VCaP (cell line): Measurements from ENCODE around the gene PRIMPOL.
"Not testable (repeated sequence)": the region's sequence is repeated elsewhere in the genome, so short reads cannot be mapped to it uniquely, and the experiment has no call there.

ENCODE experiments used
- H3K27ac ChIP-seq: fragments of 450-650 bp; 2 replicates; pipeline ENCODE4 v1.5.1; 2017
- CTCF ChIP-seq: fragments of 450-650 bp; conservative IDR thresholded peaks from 2 replicates; pipeline ENCODE4 v1.5.1; 2017; ENCODE audit warnings: mild to moderate bottlenecking, moderate library complexity

The PRIMPOL gene

GRCh38 chr4:184649026-184649970 lies at the start of gene PRIMPOL, which contains the start of gene CASP3:
Gene PRIMPOL (plus strand): TSS chr4:184649738. CDS start chr4:184657141, 7,403 bp downstream.
Gene CASP3 (minus strand): TSS chr4:184649447. CDS start chr4:184638453, 10,994 bp downstream.
- peak within 1 kb of the TSS; percentile 97 for H3K27ac ChIP-seq
- peak; percentile 40 for TF ChIP-seq CTCF

GRCh38 chr4:184600982-184601381 lies 48.6 kb upstream of the PRIMPOL start:
- not testable (repeated sequence) for H3K27ac ChIP-seq

GRCh38 chr4:184602857-184603256 lies 46.7 kb upstream of the PRIMPOL start:
- H3K27ac ChIP-seq, result not testable (repeated sequence)

- H3K27ac ChIP-seq, result not testable (repeated sequence)
These were observed 42.1 kb upstream of the PRIMPOL start for GRCh38 chr4:184607429-184607828.

GRCh38 chr4:184612074-184612473 lies 37.5 kb upstream of the PRIMPOL start:
- H3K27ac ChIP-seq, result no peak overlapping the region

GRCh38 chr4:184613405-184613804 lies 36.1 kb upstream of the PRIMPOL start:
- H3K27ac ChIP-seq, result no peak overlapping the region
- TF ChIP-seq CTCF, result no peak

More at GRCh38 chr4:184612074-184612473, 37.5 kb upstream of the PRIMPOL start:
- TF ChIP-seq CTCF, result no peak

- TF ChIP-seq CTCF, result no peak
- no peak overlapping the region for H3K27ac ChIP-seq
These were observed 35.0 kb upstream of the PRIMPOL start for GRCh38 chr4:184614509-184614908.

- H3K27ac ChIP-seq, result not testable (repeated sequence)
These were observed 33.4 kb upstream of the PRIMPOL start for GRCh38 chr4:184616168-184616567.

- no peak overlapping the region for H3K27ac ChIP-seq
These were observed 32.6 kb upstream of the PRIMPOL start for GRCh38 chr4:184616633-184617551.

More at GRCh38 chr4:184616633-184617551, 32.6 kb upstream of the PRIMPOL start:
- TF ChIP-seq CTCF, result no peak
